GM21381 (cell line): ENCODE results near the gene SLC2A4.

Source experiments
- ATAC-seq: cut with Tn5 transposase; IDR thresholded peaks from one replicate; pipeline ENCODE4 v1.9.1; 2021; ENCODE audit warnings: mild to moderate bottlenecking, moderate library complexity; ENCODE audit not compliant: unreplicated experiment

Gene SLC2A4

GRCh38 chr17:7263801-7264078, 17.8 kb upstream of the SLC2A4 start:
- no peak for ATAC-seq

GRCh38 chr17:7266784-7267183, 14.7 kb upstream of the SLC2A4 start:
- no peak for ATAC-seq

GRCh38 chr17:7279448-7279847, 2.1 kb upstream of the SLC2A4 start:
- no peak for ATAC-seq

GRCh38 chr17:7280519-7281073, 922 bp upstream of the SLC2A4 start:
- peak; percentile 40 for ATAC-seq

- no peak for ATAC-seq
These were observed 634 bp downstream of the SLC2A4 start for GRCh38 chr17:7281953-7282751.

GRCh38 chr17:7282752-7283321, 1.3 kb downstream of the SLC2A4 start:
- no peak for ATAC-seq

GRCh38 chr17:7283471-7284216, 2.1 kb downstream of the SLC2A4 start:
- no peak for ATAC-seq

- no peak for ATAC-seq
These were observed 3.4 kb downstream of the SLC2A4 start for GRCh38 chr17:7284911-7285310.

- ATAC-seq: no peak
These were observed 4.2 kb downstream of the SLC2A4 start for GRCh38 chr17:7285679-7286078.

GRCh38 chr17:7289256-7290032, 7.9 kb downstream of the SLC2A4 start:
- no peak for ATAC-seq

GRCh38 chr17:7290166-7290565, 8.6 kb downstream of the SLC2A4 start:
- ATAC-seq: no peak

- ATAC-seq: no peak
These were observed 9.2 kb downstream of the SLC2A4 start for GRCh38 chr17:7290685-7291084.

GRCh38 chr17:7292194-7292593, 10.7 kb downstream of the SLC2A4 start:
- ATAC-seq: no peak

GRCh38 chr17:7292729-7293128, 11.2 kb downstream of the SLC2A4 start:
- ATAC-seq: no peak

- ATAC-seq: no peak
These were observed 11.6 kb downstream of the SLC2A4 start for GRCh38 chr17:7293159-7293558.

GRCh38 chr17:7293816-7294613, 12.5 kb downstream of the SLC2A4 start:
- no peak for ATAC-seq

- no peak for ATAC-seq
These were observed 13.2 kb downstream of the SLC2A4 start, which contains the start of gene YBX2 for GRCh38 chr17:7294614-7295153. Gene YBX2 (minus strand): TSS chr17:7294639. CDS start chr17:7294500, 139 bp downstream.

- no peak for ATAC-seq
These were observed 14.0 kb downstream of the SLC2A4 start for GRCh38 chr17:7295230-7296180.
